ENCODE data around the gene PPP1R13L. TPM values are rescaled to one million over a fixed set of nuclear protein-coding genes. Genes with fewer than 3 reads are reported as not detected.

Gene PPP1R13L
- total RNA-seq, 1 donor from 2014 or later: 27.8 TPM

DNA sequence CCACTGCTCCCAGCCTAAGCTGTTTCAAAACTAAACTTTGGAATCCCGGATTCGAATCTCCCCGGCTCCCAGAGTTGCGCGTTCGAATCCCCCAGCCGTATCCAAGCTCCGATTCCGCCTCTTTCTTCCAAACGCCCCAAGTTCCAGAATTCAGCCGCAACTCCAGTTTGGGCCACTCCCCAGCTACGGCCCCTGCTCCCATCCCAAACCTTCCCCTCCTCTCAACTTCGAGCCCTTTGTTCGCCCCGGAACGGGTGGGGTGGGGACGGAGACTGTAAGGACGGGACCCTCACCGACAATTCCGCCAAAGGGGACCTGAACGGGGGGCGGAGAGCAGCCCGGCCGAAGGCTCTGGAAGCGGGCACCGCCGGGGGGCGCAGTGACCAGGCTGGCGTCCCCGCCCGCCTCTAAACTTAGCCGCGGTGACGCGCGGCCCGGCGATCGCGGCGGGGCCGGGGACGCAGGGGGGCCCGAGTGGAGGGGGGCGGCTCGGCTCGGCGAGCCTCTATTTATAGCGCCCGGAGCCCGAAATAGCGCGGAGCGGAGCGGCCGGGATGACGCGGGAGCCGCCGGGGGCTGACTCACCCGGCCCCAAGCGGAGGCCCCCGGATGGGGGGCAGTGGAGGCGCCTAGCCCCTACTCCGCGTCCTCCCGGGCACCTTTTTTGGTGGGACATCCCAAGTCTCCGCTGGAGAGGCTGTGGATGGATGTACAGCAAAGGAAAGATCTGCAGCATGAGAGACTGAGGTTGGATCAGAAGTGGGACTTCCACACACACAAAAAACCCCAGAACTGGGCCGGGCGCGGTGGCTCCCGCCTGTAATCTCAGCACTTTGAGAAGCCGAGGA is 23.7 kb upstream of the PPP1R13L start:
- Histone ChIP-seq H3K27me3 (no peaks in the 10 kb centered on the region), H3K36me3 (no peaks in the 10 kb centered on the region), H3K9me3 (no peaks in the 10 kb centered on the region), H3K27ac (peak overlapping the region; percentile 93), H3K4me3 (peak overlapping the region; percentile 48 to 65), H3K4me1 (peaks cover 0 to 38% of the 10 kb centered on the region in 2 donors)
- peak in 1 of 2 donors; percentile 93 for DNase-seq (ENCODE audit: low spot score in 2 of 2)
- TF ChIP-seq, protein P1, sequence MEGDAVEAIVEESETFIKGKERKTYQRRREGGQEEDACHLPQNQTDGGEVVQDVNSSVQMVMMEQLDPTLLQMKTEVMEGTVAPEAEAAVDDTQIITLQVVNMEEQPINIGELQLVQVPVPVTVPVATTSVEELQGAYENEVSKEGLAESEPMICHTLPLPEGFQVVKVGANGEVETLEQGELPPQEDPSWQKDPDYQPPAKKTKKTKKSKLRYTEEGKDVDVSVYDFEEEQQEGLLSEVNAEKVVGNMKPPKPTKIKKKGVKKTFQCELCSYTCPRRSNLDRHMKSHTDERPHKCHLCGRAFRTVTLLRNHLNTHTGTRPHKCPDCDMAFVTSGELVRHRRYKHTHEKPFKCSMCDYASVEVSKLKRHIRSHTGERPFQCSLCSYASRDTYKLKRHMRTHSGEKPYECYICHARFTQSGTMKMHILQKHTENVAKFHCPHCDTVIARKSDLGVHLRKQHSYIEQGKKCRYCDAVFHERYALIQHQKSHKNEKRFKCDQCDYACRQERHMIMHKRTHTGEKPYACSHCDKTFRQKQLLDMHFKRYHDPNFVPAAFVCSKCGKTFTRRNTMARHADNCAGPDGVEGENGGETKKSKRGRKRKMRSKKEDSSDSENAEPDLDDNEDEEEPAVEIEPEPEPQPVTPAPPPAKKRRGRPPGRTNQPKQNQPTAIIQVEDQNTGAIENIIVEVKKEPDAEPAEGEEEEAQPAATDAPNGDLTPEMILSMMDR (IDR thresholded peaks at IDR 0.05): peak; percentile 63 to 72 (median 69)
- intact Hi-C loops (cut with DNase I): loop anchor here (1.0 to 10.0 kb wide), 6 partner anchors 11 to 264 kb away; partner anchors contain the start of genes EML2, QPCTL and SNRPD2

GRCh38 chr19:45424191-45425058 is 19.6 kb upstream of the PPP1R13L start:
- H3K36me3 ChIP-seq: peaks cover 0 to 10% of the 10 kb centered on the region in 2 donors
- H3K27me3 ChIP-seq: no peaks in the 10 kb centered on the region
- H3K27ac ChIP-seq: peak overlapping the region; percentile 89 to 95
- intact Hi-C loops (cut with DNase I): loop anchor here (1.0 to 10.0 kb wide), 3 partner anchors 19 to 268 kb away; partner anchors contain the start of genes EML2, PPP1R13L, QPCTL and SNRPD2
- H3K4me1 ChIP-seq: peaks cover 0 to 37% of the 10 kb centered on the region in 2 donors
- H3K9me3 ChIP-seq: no peaks in the 10 kb centered on the region
- TF ChIP-seq, protein P1 (IDR thresholded peaks at IDR 0.05): no peak
- peak overlapping the region; percentile 69 to 85 for H3K4me3 ChIP-seq
- DNase-seq (ENCODE audit: low spot score in 2 of 2): peak; percentile 67 to 94

DNA sequence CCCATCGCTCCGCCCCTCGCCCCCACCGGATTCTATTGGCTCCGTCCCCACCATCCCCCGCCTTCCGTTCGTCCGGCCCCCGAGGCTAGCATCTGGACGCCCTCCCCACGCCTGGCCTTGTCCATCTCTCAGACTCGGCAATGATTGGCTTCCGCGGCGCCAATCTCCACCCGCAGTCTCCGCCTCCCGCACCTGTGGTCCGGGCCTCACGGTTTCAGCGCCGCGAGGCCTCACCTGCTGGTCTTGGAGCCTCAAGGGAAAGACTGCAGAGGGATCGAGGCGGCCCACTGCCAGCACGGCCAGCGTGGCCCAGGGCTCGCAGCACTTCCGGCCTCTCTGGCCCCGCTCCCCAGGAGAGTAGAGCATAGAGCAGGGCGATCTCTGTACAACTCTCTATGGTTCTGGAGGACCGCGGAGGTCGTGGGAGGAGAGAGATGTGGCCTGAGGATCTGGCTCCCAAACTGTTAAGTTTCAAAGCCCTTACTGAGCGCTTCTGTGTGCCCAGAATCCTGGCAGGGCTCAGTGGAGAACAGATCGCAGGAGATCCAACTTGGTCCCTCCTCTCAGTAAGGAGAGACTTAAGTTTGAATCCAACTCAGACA is 18.8 kb upstream of the PPP1R13L start, which contains the start of gene ERCC1:
Gene ERCC1, minus strand, starts transcription at position 329 of the 602 bp plus-strand sequence. CDS start 543 bp downstream, outside the sequence.
- peak; percentile 76 to 98 for DNase-seq (ENCODE audit: low spot score in 2 of 2)
- peaks cover 0 to 17% of the 10 kb centered on the region in 2 donors for H3K36me3 ChIP-seq
- peak within 1 kb of the TSS; percentile 69 to 85 for H3K4me3 ChIP-seq
- H3K9me3 ChIP-seq: no peaks in the 10 kb centered on the region
- peak within 1 kb of the TSS; percentile 89 to 95 for H3K27ac ChIP-seq
- intact Hi-C loops (cut with DNase I): loop anchor here (1.0 to 10.0 kb wide), 3 partner anchors 18 to 211 kb away; partner anchors contain the start of genes EML2, OPA3 and PPP1R13L
- no peaks in the 10 kb centered on the region for H3K27me3 ChIP-seq
- peaks cover 0 to 32% of the 10 kb centered on the region in 2 donors for H3K4me1 ChIP-seq
- TF ChIP-seq, protein P1 (IDR thresholded peaks at IDR 0.05): no peak

- peak overlapping the region; percentile 69 to 85 for H3K4me3 ChIP-seq
- H3K27ac ChIP-seq: peak overlapping the region; percentile 89 to 95
- intact Hi-C loops (cut with DNase I): loop anchor here (2.0 to 10.0 kb wide), 2 partner anchors 162 to 212 kb away; partner anchors contain the start of genes EML2 and OPA3
- no peak for DNase-seq (ENCODE audit: low spot score in 2 of 2)
- H3K9me3 ChIP-seq: no peaks in the 10 kb centered on the region
- H3K36me3 ChIP-seq: peaks cover 2 to 22% of the 10 kb centered on the region in 2 donors
- peaks cover 0 to 30% of the 10 kb centered on the region in 2 donors for H3K4me1 ChIP-seq
- TF ChIP-seq, protein P1 (IDR thresholded peaks at IDR 0.05): no peak
- no peaks in the 10 kb centered on the region for H3K27me3 ChIP-seq
These were observed 18.2 kb upstream of the PPP1R13L start for GRCh38 chr19:45423033-45423588.

Data from ascending aorta (tissue), 2 donors.